SK-N-MC (cell line): ENCODE measurements around the gene ATAD2B.

Experiments used
- EZH2 ChIP-seq: fragments of 200-600 bp; sonication (generic); IDR thresholded peaks from one replicate; pipeline ENCODE4 v1.6.1; 2017; ENCODE audit warnings: antibody characterized with exemption
- FOXP2 ChIP-seq: optimal IDR thresholded peaks from 2 replicates; pipeline ENCODE3; 2011; ENCODE audit warnings: mild to moderate bottlenecking, moderate library complexity; ENCODE audit not compliant: insufficient read depth; ENCODE audit errors: extremely low read length, control extremely low read depth
- POLR2AphosphoS5 ChIP-seq: IDR thresholded peaks from 2 replicates; pipeline ENCODE4 v1.6.1; 2012; ENCODE audit warnings: mild to moderate bottlenecking, low read depth, low read length, borderline replicate concordance

DNA sequence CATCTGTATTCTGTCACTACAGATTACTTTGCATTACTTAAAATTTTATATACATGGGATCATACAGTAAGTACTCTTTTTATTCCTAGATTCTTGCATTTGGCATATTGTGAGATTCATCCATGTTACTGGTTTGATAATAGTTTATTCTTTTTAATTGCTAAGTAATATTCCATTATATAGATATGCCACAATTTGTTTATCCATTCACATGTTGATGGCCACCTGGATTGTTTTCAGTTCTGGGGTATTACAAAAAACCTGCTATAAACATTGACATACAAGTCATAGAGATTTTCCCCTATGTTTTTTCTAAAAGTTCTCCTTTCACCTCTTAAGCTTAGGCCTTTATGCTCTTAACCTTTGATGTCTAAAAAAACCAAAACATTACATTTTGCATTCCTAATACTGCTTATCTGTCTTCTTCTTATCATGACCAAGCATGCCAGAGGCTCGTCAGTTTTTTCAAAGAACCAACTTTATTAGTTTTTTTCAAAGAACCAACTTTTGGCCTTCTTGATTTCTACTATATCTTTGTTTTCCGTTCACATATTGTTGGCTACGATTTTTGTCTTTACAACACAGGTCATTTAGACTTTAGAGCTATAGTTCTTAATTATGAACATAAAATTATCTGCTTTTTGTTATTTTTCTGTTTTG, 86.9 kb downstream of the ATAD2B start:
- TF ChIP-seq EZH2 (no peak), POLR2AphosphoS5 (no peak), FOXP2 (no peak)
